HG03159 (cell line): ENCODE measurements around the gene ADGRF4.

ENCODE experiments used
- ATAC-seq: cut with Tn5 transposase; IDR thresholded peaks from one replicate; pipeline ENCODE4 v1.9.1; 2021; ENCODE audit warnings: mild to moderate bottlenecking, moderate library complexity; ENCODE audit not compliant: unreplicated experiment

The ADGRF4 gene

DNA sequence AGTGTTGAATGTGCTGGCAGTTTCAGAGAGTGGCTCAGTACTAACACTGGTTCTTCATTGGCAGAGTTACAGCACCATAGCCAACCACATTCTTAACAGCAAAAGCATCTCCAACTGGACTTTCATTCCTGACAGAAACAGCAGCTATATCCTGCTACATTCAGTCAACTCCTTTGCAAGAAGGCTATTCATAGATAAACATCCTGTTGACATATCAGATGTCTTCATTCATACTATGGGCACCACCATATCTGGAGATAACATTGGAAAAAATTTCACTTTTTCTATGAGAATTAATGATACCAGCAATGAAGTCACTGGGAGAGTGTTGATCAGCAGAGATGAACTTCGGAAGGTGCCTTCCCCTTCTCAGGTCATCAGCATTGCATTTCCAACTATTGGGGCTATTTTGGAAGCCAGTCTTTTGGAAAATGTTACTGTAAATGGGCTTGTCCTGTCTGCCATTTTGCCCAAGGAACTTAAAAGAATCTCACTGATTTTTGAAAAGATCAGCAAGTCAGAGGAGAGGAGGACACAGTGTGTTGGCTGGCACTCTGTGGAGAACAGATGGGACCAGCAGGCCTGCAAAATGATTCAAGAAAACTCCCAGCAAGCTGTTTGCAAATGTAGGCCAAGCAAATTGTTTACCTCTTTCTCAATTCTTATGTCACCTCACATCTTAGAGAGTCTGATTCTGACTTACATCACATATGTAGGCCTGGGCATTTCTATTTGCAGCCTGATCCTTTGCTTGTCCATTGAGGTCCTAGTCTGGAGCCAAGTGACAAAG, 17.0 kb upstream of the ADGRF4 start:
- ATAC-seq, result no peak

DNA sequence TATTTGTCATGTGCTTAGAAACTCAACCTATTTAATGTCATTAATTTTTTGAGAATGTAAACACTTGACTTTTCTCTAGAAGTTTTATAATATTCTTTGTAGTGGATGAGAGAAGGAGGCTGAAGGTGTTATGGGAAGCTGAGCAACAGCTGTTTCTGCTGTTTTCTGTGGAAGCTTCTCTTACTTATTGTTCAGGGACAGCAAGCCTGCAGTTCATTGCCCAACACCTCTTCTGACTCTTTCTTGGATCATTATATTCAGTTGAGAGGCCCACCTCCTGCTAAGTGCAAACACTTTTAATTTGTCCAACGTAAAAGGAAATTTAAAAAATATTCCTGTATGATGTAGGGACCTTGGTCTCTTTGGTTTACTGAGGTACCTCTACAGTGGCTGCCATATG, 12.0 kb upstream of the ADGRF4 start:
- ATAC-seq, result no peak

DNA sequence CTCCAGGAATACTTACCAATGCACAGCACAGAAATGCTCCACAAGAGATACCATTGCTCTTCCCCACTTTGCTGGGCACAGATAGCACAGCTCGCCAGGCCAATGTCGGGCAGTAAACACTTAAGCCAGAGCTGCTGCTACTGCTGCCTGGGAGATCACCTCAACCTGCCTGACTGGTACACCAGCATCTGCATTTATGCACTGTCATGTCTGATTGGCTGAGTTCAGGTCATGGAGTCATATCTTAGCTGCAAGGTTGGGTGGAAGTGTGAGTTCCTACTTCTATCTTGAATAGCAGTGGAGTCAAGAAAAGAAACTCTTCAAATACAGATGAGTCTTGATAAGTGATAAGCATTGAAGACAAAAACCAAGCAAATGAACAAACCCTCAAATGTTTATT, 10.9 kb upstream of the ADGRF4 start:
- ATAC-seq, result no peak

DNA sequence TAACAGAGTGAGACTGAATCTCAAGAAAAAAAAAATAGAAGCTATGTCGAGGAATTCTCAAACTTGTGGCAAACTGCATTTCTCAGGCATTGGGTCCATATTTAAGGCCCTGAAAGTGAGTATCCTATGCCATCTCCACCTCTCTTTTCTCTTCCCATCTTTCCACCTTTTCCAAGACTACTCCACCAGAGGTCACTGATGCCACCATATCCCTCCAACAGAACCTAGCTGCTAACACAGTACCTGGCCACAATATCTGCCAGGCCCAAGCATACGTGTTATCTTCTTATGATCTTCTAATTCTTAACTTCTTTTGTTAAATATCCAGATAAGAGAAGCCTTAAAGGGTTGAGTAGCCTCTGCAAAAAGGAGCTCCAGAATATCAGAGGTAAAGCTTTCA, 8.2 kb upstream of the ADGRF4 start:
- no peak for ATAC-seq

DNA sequence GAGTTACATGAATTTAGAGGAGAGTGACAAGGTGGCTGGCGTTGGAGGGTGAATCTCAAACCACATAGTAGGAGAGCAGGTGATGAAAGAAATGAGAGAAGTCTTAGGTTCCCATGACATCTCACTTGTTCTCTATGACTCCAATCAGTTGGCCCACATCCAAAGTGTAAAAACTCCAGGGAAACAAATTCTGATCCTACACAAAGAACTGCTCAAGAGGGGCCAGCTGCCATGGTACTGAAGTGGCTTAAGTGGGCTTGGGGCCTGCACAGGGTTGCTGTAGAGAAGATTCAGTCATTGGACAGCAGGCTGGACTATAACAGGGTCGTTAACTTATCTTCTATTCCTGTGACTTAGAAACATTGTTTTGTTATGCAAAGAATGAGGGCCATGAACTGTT, 7.6 kb upstream of the ADGRF4 start:
- ATAC-seq, result no peak

DNA sequence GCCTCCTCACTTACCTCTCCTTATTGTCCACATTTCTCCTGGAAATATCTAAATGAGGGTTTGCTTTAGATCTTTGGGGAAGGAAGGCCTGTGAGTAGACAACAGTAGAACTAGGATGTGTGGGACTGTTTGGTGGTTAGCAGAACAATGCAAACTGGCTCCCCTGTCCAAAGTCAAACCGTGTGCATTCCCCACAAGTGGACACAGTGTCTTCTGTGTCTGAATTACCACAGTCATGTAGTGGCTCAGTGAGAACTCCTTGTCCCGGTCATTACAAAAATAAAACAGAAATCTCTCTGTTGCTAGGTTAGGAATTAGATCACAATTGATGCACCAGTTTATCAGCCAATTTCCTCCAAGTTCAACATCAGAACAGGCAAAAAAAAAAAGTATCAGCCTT, 455 bp upstream of the ADGRF4 start:
- ATAC-seq, result no peak

DNA sequence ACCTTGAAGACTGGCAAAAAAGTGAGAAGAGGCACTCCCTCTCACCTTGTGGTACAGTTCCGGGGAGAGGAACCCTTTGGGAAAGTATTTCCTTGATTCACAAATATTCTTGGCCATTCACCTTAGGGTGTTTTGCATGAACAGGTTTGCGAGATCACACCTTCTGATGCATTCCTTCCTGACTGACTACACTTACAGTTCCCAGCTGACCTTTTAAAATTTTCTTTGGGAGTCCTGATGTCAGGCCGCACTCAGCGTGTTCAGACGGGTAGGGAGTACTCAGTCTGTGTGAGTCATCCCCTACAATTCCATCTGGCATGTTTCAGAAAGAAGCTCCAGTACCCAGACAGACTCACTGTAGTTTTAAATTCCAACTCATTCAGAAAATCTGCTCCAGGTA, 1.7 kb downstream of the ADGRF4 start:
- no peak for ATAC-seq

DNA sequence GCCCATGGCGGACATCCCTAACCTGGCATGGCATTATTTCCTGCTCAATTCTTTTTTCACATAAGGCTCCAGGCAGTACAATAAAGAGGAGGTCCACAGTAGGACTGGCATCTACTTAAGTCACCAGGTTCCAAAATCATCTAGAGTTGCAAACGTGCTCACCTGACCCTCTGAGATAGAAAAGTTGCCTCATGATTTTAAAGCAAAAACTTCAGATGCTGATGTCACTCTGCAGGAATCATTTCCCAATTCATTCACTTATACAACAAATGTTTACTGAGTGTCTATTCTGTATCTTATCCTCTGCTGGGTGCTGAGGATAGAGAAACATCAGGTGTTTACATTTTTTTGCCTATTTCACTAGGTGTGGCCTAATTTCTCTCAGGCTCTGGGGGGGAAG, 2.2 kb downstream of the ADGRF4 start:
- no peak for ATAC-seq

DNA sequence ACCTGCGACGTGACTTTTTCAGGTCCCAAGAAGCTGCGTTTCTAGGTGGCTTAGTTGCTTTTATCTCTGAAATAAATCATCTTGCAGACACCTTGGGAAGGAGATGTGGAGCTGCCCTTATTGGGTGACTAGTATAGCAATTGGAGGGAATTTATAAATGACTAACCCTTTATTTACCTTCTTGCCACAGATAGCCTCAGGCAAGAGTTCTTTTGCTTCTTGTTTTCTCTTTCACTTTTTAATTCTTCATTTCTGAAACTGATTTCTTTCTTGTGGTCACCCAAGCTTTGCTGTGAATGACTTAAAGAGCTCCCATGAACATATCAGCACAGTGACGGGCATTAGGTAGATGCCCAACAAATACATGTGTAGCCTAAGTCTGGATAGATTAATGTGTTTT, 3.0 kb downstream of the ADGRF4 start:
- peak; percentile 97 for ATAC-seq

DNA sequence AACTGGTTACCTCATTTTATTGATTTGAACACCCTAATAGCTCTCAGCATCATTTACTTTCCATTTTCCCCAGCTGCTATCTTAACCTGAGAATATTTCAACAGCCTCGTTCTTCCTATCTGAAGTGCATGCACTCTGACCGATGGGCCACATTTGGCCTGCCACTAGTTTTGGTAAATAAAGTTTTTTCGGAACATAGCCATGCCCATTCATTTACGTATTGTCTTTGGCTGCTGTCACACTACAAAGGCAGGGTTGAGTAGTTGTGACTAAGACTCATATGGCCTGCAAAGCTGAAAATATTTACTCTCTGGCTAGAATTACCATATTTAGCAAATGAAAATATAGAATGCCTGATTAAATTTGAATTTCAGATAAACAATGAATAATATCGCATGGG, 10.8 kb downstream of the ADGRF4 start:
- no peak for ATAC-seq

DNA sequence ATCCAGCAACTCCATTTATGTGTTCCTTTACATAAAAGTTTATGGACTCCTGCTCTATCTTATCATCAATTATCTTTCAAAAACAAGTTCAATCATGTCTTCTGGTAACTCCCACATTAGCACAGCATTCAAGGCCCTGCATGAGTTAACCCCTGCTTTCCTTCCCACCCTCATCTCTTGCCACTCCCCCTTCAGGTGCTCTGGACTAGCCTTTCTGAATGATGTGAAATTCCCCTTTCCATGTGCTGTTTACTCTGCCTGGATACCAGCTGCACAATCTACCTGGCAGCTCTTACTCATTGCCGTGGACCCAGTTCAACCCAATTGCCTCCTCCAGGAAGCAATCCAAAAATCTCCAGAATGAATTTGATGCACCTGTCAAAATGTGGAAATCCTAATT, 11.9 kb downstream of the ADGRF4 start:
- no peak for ATAC-seq

DNA sequence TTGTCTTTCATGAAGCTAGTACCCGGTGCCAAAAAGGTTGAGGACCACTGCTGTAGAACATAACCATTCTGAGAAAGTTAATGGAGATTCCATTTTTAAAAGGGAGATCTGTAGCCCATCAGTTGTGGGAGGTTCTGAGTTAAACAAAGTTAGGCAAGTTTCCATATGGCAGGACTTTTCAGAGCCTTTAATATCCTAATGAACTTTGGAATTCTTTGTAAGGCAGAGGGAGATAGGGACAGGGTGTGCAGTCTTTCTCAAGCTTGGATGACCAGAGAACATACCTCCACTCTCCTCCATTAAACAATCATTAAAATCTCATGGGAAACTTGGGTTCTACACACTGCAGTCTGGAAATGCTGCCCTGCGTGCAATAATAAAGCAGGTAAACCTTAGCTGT, 14.8 kb downstream of the ADGRF4 start:
- ATAC-seq, result no peak

DNA sequence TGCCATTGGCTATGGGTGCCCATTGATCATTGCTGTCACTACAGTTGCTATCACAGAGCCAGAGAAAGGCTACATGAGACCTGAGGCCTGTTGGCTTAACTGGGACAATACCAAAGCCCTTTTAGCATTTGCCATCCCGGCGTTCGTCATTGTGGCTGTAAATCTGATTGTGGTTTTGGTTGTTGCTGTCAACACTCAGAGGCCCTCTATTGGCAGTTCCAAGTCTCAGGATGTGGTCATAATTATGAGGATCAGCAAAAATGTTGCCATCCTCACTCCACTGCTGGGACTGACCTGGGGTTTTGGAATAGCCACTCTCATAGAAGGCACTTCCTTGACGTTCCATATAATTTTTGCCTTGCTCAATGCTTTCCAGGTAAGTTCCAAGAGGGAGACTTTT, 16.4 kb downstream of the ADGRF4 start:
- ATAC-seq, result no peak

DNA sequence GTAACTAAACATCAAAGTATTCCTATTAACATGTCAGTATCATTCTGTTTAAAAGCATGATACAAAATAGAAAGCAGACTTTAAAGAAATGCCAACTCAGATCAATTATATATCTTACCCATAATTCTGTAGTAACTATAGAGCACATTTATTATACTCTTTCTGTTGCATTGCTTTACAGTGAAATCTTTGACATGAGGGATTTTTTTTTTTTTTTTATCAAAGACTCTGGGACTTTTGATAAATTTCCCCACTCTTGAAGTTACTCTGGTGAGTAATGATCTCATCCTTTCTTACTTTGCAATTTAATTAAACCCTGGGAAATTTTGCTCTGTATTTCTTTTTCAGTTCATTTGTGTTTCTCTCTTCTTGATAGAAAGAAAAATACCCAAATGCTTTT, 17.4 kb downstream of the ADGRF4 start:
- no peak for ATAC-seq

DNA sequence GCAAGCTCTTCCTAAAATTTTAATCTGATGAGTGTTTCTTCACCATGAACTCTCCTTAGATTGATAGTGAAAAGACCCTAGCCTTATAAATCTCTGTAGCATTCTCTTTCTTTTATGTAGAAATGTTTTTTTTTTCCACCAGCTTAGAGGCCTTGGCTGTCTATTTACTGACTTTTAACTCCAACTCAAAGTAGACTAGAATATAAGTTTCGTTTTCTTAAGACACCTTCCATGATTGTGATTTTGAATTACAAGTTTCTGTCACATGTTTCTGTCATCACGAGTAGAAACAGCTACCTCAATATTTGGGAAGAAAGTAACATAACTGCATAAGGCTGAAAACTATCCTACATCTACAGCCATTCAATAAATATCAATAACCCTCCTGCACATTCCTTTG, 17.8 kb downstream of the ADGRF4 start:
- ATAC-seq, result no peak

DNA sequence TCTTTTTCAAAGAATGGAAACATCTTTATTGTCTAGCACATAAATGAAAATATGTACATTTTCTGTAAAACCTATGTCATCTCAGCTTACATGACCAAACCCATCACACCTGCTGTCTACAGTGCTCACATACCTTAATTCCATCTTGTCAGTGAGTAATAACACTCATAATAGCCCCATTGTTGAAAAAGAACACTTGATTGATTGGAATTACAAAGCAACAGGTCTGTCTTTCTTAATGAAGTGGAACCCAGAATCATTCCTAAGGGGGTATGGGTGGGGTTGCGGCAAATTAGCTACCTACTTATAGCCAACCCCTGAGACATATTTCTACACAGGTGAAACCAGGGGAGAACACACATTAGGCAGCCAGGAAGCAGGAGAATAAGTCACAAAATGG, 20.2 kb downstream of the ADGRF4 start:
- ATAC-seq, result no peak

DNA sequence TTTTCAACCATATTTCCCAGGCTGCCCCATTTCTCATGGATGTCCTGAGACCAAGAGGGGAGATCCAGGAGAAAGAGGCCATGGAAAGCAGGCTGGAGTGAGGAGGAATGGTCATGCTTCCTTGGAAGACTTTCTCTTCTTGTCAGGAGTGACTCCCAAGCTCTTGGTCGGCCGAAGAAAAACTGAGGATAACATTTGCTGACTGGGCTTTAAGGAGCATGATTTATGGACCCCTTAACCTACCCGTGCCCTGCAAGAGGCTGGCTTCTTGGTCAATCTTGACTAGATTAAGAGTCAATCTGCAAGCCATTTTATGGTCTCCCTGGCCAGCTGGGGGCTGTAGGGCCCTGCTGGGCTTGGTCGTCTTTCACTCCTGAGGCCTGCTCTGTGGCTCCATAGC, 22.8 kb downstream of the ADGRF4 start:
- ATAC-seq, result no peak

DNA sequence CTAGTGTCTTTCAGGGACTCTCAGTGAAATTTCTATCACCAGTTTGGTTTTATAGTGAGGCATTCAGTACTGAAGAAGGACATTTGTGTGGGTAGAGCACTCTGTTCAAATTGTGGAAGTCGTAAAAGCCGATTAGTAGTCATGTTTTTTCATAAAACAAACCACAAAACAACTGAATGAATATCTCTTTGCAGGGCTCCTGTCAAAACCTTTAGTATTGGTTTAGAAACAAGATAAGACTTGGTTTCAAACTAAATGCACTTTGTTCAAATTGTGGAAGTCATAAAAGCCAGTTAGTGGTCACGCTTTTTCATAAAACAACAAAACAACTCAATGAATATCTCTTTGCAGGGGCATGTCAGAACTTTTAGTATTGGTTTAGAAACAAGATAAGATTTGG, 23.8 kb downstream of the ADGRF4 start:
- no peak for ATAC-seq

DNA sequence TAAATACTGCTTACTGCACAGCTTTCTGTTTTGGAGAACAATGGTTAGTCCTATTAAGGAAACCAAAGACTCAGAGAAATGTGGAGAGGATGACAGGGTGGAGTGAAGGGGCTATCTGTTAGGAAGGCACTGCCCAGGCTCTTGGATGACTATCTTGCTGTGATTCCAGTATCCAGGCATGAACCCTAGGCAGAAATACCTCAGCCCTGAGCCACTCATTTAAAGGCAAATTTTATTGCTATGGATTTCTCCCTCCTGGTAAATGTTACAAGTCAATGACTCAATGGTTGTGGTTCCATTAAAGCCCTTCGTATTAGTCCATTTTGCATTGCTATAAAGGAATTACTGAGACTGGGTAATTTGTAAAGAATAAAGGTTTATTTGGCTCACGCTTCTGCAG, 25.9 kb downstream of the ADGRF4 start:
- ATAC-seq, result no peak

DNA sequence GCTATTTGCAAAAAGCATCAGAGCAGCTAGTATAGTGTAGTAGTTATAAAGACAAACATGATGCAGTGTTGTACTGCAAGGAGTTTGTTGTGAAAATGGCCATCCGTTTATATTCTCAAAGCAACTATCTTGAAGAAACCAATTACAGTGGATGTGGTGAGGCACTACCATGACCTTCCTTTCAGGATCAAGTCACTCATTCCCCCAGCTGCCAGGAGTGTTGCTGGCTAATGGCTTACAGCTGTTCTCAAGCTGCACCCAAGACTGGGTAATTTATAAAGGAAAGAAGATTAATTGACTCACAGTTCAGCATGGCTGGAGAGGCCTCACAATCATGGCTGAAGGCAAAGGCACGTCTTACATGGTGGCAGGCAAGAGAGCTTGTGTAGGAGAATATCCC, 29.0 kb downstream of the ADGRF4 start:
- ATAC-seq, result no peak

DNA sequence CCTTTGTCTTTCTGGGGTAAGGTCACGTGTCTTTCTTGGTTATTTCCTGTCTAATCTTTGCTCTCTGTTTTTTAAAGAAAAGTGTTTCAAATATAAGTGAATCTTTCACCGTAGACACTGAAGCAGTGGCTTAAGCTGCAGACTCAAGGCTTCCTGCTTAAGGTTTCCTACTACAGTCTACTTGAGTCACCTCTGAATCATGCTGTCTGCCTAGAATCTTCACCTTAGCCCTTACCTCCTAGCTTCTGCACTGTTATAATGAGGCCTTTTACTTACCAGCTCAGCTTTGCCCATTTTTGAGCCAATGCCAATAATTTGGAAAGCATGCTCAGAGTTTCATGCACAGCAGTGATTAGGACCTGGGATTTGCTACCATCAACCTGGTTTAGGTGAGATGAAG, 30.6 kb downstream of the ADGRF4 start:
- no peak for ATAC-seq

DNA sequence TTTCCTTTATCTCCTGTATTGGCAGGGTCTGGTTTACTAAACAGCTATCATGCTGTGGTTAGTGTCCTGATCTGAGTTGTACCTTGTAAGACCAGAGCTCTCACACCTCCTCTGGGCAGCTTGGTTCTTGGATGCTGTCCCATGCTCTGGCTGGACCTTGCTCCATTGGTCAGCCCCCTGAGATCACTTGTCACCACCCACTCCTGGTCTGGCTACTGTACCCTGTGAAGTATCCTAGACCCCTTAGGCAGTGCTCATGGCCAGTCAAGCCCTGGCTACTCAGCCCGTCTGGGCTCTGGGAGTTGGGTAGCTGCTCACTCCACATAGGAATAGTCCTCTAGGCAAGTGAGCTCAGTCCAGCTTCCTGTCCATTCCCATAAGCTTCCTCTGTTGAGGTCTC, 31.1 kb downstream of the ADGRF4 start:
- ATAC-seq, result no peak

DNA sequence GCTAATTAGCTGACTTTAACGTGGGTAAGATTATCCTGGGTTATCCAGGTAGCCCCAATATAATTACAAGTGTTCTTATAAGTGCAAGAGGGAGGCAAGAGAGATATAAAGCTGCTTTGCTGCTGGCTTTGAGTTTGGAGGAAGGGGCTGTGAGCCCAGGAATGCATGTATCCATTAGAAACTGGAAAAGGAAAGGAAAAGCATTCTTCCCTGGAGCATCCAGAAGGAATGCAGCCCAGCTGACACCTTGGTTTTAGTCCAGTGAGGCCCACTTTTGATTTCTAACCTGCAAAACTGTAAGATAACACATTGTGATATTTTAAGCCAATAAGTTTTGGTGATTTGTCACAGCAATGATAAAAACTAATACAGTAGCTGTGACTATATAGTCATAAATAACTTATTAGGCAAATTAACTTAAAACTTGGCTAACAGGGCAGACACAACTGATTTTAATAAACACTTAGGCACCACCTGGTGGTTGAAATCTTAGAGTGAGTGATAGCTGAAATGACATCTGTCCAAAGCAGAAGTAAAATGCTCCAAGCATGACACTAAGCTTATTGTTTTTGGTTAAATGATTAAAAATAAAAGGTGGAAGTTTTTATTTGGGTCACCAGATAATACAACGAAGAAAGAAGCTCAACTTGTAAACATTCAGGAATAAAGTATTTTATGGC, 35.6 kb downstream of the ADGRF4 start:
- ATAC-seq, result peak; percentile 85
